Measurements from ENCODE around the gene SCN5A.
A peak's percentile ranks its signal among the peaks of the same experiment; 100 is the strongest.

SCN5A gene

GRCh38 chr3:38649500-38650247 lies at the start of gene SCN5A:
Gene SCN5A, minus strand, starts transcription at chr3:38649687. Its CDS starts 16,380 bp downstream, at chr3:38633307.
- H3K4me3 Mint-ChIP-seq: peak within 1 kb of the TSS; percentile 64

DNA sequence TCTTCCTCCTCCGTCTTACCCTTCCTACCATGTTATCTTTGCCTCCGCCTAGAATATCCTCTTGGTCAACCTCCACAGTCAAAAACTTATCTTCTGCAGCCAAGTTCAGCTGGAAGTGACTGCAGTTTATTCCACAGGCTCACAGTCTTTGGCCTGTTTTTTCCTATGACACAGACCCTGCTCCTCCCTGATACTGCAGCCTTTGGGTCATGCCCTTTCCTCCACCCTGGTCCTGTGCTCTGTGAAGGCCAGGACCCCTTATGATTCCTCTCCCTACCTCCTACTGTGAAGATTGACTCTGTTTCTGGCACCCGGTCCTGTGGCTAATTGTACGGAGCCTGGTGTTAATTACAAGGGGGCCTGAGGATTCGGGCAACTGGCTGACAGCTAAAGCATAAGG lies 49.3 kb upstream of the SCN5A start:
- Mint-ChIP-seq H3K27ac (no peak overlapping the region), H3K27me3 (peaks cover 3% of the 10 kb centered on the region), H3K9me3 (no peaks in the 10 kb centered on the region), H3K4me1 (no peaks in the 10 kb centered on the region), H3K36me3 (no peaks in the 10 kb centered on the region), H3K4me3 (no peak overlapping the region)
- CTCF ChIA-PET: no interaction called here
- no peak for DNase-seq

More at GRCh38 chr3:38649500-38650247, at the start of gene SCN5A:
- Mint-ChIP-seq H3K9me3 (no peaks in the 10 kb centered on the region), H3K36me3 (no peaks in the 10 kb centered on the region), H3K4me1 (peaks cover 5% of the 10 kb centered on the region), H3K27ac (no peak within 1 kb of the TSS), H3K27me3 (peaks cover 15% of the 10 kb centered on the region)
- CTCF ChIA-PET: no interaction called here
- peak; percentile 63 for DNase-seq

DNA sequence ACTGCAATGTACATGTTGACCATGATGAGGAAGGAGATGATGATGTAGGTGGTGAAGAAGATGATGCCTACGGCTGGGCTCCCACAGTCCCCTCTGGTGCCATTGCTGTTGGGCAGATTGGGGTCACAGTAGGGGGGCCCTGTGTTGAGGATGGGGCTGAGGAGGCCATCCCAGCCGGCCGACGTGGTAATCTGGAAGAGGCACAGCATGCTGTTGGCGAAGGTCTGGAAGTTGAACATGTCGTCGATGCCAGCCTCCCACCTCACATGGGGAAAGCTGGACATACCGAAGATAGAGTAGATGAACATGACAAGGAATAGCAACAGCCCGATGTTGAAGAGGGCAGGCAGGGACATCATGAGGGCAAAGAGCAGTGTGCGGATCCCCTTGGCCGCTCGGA lies 48.6 kb upstream of the SCN5A start:
- Mint-ChIP-seq H3K27me3 (peaks cover 3% of the 10 kb centered on the region), H3K4me3 (no peak overlapping the region), H3K9me3 (no peaks in the 10 kb centered on the region), H3K36me3 (no peaks in the 10 kb centered on the region), H3K4me1 (no peaks in the 10 kb centered on the region), H3K27ac (no peak overlapping the region)
- CTCF ChIA-PET: no interaction called here
- DNase-seq: no peak

DNA sequence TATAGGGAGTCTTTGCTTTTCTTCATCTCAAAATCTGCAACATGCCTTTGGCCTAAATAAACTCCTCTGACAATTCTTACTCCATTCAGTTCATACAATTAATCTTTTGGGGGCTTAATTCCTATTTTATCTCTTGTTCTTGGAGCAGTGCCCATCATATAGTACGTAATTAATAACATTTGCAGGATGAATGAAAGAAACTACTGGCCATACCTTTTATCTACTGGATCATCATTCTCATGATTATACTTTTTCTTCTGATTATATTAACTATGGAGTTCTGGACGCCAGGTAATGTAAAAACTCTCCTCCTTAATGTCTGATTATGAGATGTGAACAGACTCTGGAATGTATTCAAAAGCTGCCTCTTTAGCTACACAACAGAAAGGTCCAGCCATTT lies 46.5 kb upstream of the SCN5A start:
- no peaks in the 10 kb centered on the region for H3K4me1 Mint-ChIP-seq
- H3K9me3 Mint-ChIP-seq: no peaks in the 10 kb centered on the region
- CTCF ChIA-PET: no interaction called here
- no peak for DNase-seq
- H3K27ac Mint-ChIP-seq: no peak overlapping the region
- H3K4me3 Mint-ChIP-seq: no peak overlapping the region
- H3K27me3 Mint-ChIP-seq: peaks cover 3% of the 10 kb centered on the region
- no peaks in the 10 kb centered on the region for H3K36me3 Mint-ChIP-seq

DNA sequence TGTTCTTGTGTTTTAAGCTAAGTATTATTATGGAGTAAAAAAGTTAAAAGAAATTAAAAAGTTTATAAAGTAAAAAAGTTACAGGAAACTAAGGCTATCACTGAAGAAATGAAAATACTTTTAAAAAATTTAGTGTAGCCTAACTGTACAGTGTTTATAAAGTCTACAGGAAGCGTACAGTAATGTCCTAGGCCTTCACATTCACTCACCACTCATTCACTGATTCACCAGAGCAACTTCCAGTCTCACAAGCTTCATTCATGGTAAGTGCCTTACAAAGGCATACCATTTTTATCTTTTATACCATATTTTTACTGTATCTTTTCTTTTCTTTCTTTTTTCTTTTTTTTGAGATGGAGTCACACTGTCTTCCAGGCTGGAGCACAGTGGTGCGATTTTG lies 40.7 kb upstream of the SCN5A start:
- H3K9me3 Mint-ChIP-seq: no peaks in the 10 kb centered on the region
- no peaks in the 10 kb centered on the region for H3K27me3 Mint-ChIP-seq
- H3K4me1 Mint-ChIP-seq: no peaks in the 10 kb centered on the region
- no peak overlapping the region for H3K27ac Mint-ChIP-seq
- CTCF ChIA-PET: no interaction called here
- no peak for DNase-seq
- H3K36me3 Mint-ChIP-seq: no peaks in the 10 kb centered on the region
- no peak overlapping the region for H3K4me3 Mint-ChIP-seq

DNA sequence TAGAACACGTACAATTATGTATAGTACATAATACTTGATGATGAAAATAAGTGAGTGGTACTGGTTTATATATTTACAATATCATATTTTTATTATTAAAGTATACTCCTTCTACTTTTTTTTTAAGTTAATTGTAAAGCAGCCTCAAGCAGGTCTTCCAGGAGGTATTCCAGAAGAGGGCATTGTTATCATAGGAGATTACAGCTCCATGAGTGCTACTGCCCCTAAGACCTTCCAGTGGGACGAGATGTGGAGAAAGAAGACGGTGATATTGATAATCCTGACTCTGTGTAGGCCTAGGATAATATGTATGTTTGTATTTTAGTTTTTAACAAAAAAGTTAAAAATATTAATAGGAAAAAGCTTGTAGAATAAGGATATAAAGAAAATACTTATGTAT lies 40.3 kb upstream of the SCN5A start:
- Mint-ChIP-seq H3K27ac (no peak overlapping the region), H3K4me1 (no peaks in the 10 kb centered on the region), H3K36me3 (no peaks in the 10 kb centered on the region), H3K4me3 (no peak overlapping the region), H3K9me3 (no peaks in the 10 kb centered on the region), H3K27me3 (peaks cover under 1% of the 10 kb centered on the region)
- no peak for DNase-seq
- CTCF ChIA-PET: no interaction called here

GRCh38 chr3:38689346-38689745 lies 39.9 kb upstream of the SCN5A start:
- no peak for DNase-seq
- Mint-ChIP-seq H3K27me3 (peaks cover 4% of the 10 kb centered on the region), H3K36me3 (no peaks in the 10 kb centered on the region), H3K4me3 (no peak overlapping the region), H3K4me1 (no peaks in the 10 kb centered on the region), H3K27ac (no peak overlapping the region), H3K9me3 (no peaks in the 10 kb centered on the region)
- CTCF ChIA-PET: no interaction called here

GRCh38 chr3:38687321-38687720 lies 37.8 kb upstream of the SCN5A start:
- Mint-ChIP-seq H3K9me3 (no peaks in the 10 kb centered on the region), H3K27ac (no peak overlapping the region), H3K4me1 (no peaks in the 10 kb centered on the region), H3K4me3 (no peak overlapping the region), H3K36me3 (no peaks in the 10 kb centered on the region), H3K27me3 (peaks cover 8% of the 10 kb centered on the region)
- DNase-seq: no peak
- CTCF ChIA-PET: interaction anchor here (1.2 kb wide), 1 partner anchor 46 kb away, joined by 4 read pairs; no protein-coding TSS in a partner anchor

- Mint-ChIP-seq H3K4me1 (no peaks in the 10 kb centered on the region), H3K9me3 (no peaks in the 10 kb centered on the region), H3K27ac (no peak overlapping the region), H3K4me3 (no peak overlapping the region), H3K36me3 (no peaks in the 10 kb centered on the region), H3K27me3 (peaks cover 23% of the 10 kb centered on the region)
- DNase-seq: no peak
- CTCF ChIA-PET: no interaction called here
These were observed 35.1 kb upstream of the SCN5A start for GRCh38 chr3:38684546-38684945.

GRCh38 chr3:38669668-38670067 lies 20.2 kb upstream of the SCN5A start:
- DNase-seq: no peak
- Mint-ChIP-seq H3K36me3 (no peaks in the 10 kb centered on the region), H3K4me1 (no peaks in the 10 kb centered on the region), H3K4me3 (no peak overlapping the region), H3K27me3 (peaks cover 9% of the 10 kb centered on the region), H3K9me3 (no peaks in the 10 kb centered on the region), H3K27ac (no peak overlapping the region)
- CTCF ChIA-PET: interaction anchor here (1.1 to 2.1 kb wide), 3 partner anchors 18 to 151 kb away, joined by 3 to 7 read pairs (median 5); no protein-coding TSS in a partner anchor

GRCh38 chr3:38662544-38662943 lies 13.1 kb upstream of the SCN5A start:
- DNase-seq: peak; percentile 30
- no peaks in the 10 kb centered on the region for H3K9me3 Mint-ChIP-seq
- no peaks in the 10 kb centered on the region for H3K4me1 Mint-ChIP-seq
- CTCF ChIA-PET: interaction anchor here (1.2 to 3.9 kb wide), 6 partner anchors 11 to 689 kb away, joined by 3 to 18 read pairs (median 6); no protein-coding TSS in a partner anchor
- no peaks in the 10 kb centered on the region for H3K36me3 Mint-ChIP-seq
- no peak overlapping the region for H3K27ac Mint-ChIP-seq
- H3K4me3 Mint-ChIP-seq: no peak overlapping the region
- H3K27me3 Mint-ChIP-seq: peaks cover 33% of the 10 kb centered on the region

GRCh38 chr3:38658841-38659240 lies 9.4 kb upstream of the SCN5A start:
- Mint-ChIP-seq H3K4me3 (no peak overlapping the region), H3K27ac (no peak overlapping the region), H3K27me3 (peaks cover 62% of the 10 kb centered on the region), H3K4me1 (no peaks in the 10 kb centered on the region), H3K9me3 (no peaks in the 10 kb centered on the region), H3K36me3 (no peaks in the 10 kb centered on the region)
- CTCF ChIA-PET: interaction anchor here (0.8 to 1.3 kb wide), 2 partner anchors 138 to 171 kb away, joined by 3 to 6 read pairs; no protein-coding TSS in a partner anchor
- DNase-seq: no peak

- Mint-ChIP-seq H3K27ac (no peak overlapping the region), H3K4me1 (no peaks in the 10 kb centered on the region), H3K36me3 (no peaks in the 10 kb centered on the region), H3K27me3 (peaks cover 65% of the 10 kb centered on the region), H3K4me3 (no peak overlapping the region), H3K9me3 (no peaks in the 10 kb centered on the region)
- CTCF ChIA-PET: interaction anchor here (0.7 to 3.7 kb wide), 3 partner anchors 15 to 162 kb away, joined by 3 to 55 read pairs (median 5); partner anchors contain the start of gene EXOG
- DNase-seq: no peak
These were observed 7.9 kb upstream of the SCN5A start for GRCh38 chr3:38657369-38657768.

DNA sequence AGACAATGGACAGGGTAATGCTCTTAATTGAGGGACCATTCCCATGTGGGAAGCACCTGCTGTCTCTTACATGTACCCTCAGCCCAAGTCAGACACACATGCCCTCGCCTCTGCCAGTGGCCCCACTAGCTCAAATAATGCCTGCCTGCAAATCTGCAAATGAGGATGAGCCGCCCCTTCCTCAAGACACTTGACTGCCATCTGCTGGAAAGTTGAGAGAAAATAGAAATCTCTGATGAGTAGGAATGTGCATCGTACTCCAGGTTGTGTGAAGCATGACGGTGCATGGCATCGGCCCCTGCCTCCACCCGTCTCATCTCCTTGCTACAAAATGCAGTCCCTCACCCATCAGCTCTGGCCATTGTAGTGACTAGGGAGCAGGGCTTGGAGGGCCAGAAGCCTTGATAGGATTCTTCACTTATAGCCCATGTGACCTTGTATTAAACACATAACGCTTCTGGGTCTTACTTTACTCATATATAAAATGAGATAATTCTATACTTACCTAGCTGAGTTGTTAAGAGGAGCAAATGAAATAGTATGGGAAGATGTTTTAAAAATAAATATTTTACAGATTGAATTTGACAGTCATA lies 6.3 kb upstream of the SCN5A start:
- H3K36me3 Mint-ChIP-seq: no peaks in the 10 kb centered on the region
- H3K9me3 Mint-ChIP-seq: no peaks in the 10 kb centered on the region
- H3K27ac Mint-ChIP-seq: no peak overlapping the region
- H3K27me3 Mint-ChIP-seq: peaks cover 61% of the 10 kb centered on the region
- no peaks in the 10 kb centered on the region for H3K4me1 Mint-ChIP-seq
- H3K4me3 Mint-ChIP-seq: no peak overlapping the region
- no peak for DNase-seq
- CTCF ChIA-PET: interaction anchor here (0.7 to 3.7 kb wide), 13 partner anchors 9 to 345 kb away, joined by 3 to 55 read pairs (median 4); partner anchors contain the start of gene EXOG

Measured in activated naive CD4-positive, alpha-beta T cell treated with anti-CD3 and anti-CD28 coated beads, Interleukin-2, amount 10 ng/mL, durations not matched to agents 7 days and 5 days (primary cell).